IMR-90 (cell line): ENCODE measurements around the gene HAGHL. TPM values are rescaled to one million over a fixed set of nuclear protein-coding genes. Genes with fewer than 3 reads are reported as not detected.

Source experiments
- ATAC-seq: fragments of 200-7000 bp; cut with Tn5 transposase; 2 replicates; pipeline ENCODE4 v1.9.1; 2020; ENCODE audit warnings: low read depth, mild to moderate bottlenecking, moderate library complexity
- BruUV-seq: library from RNA; stranded (reverse); fragments of 400-500 nt; replicated peaks from 2 replicates; lab custom pipeline; 2021; lab: Mats Ljungman, UMichigan
- CTCF ChIA-PET: fragments of 300-600 bp; formaldehyde crosslinking; extraction: SDS; loops from one replicate; lab custom pipeline; 2021; ENCODE audit warnings: antibody characterized with exemption; lab: Yijun Ruan, JAX
- POLR2A ChIA-PET: fragments of 300-600 bp; sonication (Branson Sonifier 250); formaldehyde crosslinking; loops from one replicate; lab custom pipeline; 2022; ENCODE audit warnings: antibody characterized with exemption; ENCODE audit not compliant: unreplicated experiment; lab: Charles Lee
- DNase-seq: peaks from one replicate; pipeline ENCODE4 v3.0.0; 2013
- H2AFZ ChIP-seq: replicated peaks from 2 replicates; pipeline ENCODE3; 2013; ENCODE audit warnings: low read length, mild to moderate bottlenecking; ENCODE audit not compliant: poor library complexity
- H2AK5ac ChIP-seq: 2 replicates; pipeline ENCODE4 v1.6.1; 2013; ENCODE audit warnings: low read depth, low read length, inconsistent platforms
- H2AK9ac ChIP-seq: replicated peaks from 2 replicates; pipeline ENCODE3; 2013; ENCODE audit warnings: mild to moderate bottlenecking, low read depth, low read length, moderate library complexity; ENCODE audit not compliant: poor library complexity
- H2BK120ac ChIP-seq: 2 replicates; pipeline ENCODE4 v1.6.1; 2013; ENCODE audit warnings: low read depth, low read length, inconsistent platforms
- H2BK15ac ChIP-seq: 3 replicates; pipeline ENCODE4 v1.6.1; 2013; ENCODE audit warnings: low read depth, low read length, inconsistent platforms
- H2BK20ac ChIP-seq: 2 replicates; pipeline ENCODE4 v1.6.1; 2013; ENCODE audit warnings: low read depth, mild to moderate bottlenecking, inconsistent platforms, low read length, moderate library complexity
- H2BK5ac ChIP-seq: 2 replicates; pipeline ENCODE4 v1.6.1; 2013; ENCODE audit warnings: mild to moderate bottlenecking, low read depth, low read length, inconsistent platforms; ENCODE audit not compliant: poor library complexity, severe bottlenecking
- H3K14ac ChIP-seq: replicated peaks from 2 replicates; pipeline ENCODE4 v1.6.1; 2013; ENCODE audit warnings: low read depth, low read length, inconsistent platforms
- H3K18ac ChIP-seq: 2 replicates; pipeline ENCODE4 v1.6.1; 2013; ENCODE audit warnings: low read depth, low read length, control low read depth
- H3K23ac ChIP-seq: 2 replicates; pipeline ENCODE4 v1.6.1; 2013; ENCODE audit warnings: low read depth, low read length, inconsistent platforms
- H3K27ac ChIP-seq: 2 replicates; pipeline ENCODE4 v1.5.1; 2013; ENCODE audit warnings: mild to moderate bottlenecking, control low read depth, low read length; ENCODE audit not compliant: insufficient read depth
- H3K27me3 ChIP-seq: 2 replicates; pipeline ENCODE4 v1.6.1; 2013; ENCODE audit warnings: low read length; ENCODE audit not compliant: control insufficient read depth, insufficient read depth
- H3K36me3 ChIP-seq: 2 replicates; pipeline ENCODE4 v1.6.1; 2013; ENCODE audit warnings: low read length, mixed read lengths; ENCODE audit not compliant: control insufficient read depth, insufficient read depth
- H3K4ac ChIP-seq: 2 replicates; pipeline ENCODE4 v1.6.1; 2013; ENCODE audit warnings: low read depth, low read length, inconsistent platforms
- H3K4me1 ChIP-seq: 2 replicates; pipeline ENCODE4 v1.6.1; 2013; ENCODE audit warnings: low read length, mixed read lengths; ENCODE audit not compliant: control insufficient read depth, insufficient read depth
- H3K4me2 ChIP-seq: 2 replicates; pipeline ENCODE4 v1.6.1; 2013; ENCODE audit warnings: low read depth, mild to moderate bottlenecking, control low read depth, low read length, moderate library complexity
- H3K4me3 ChIP-seq: 2 replicates; pipeline ENCODE4 v1.5.1; 2013; ENCODE audit warnings: low read depth, mild to moderate bottlenecking, control low read depth, low read length, moderate library complexity; ENCODE audit not compliant: insufficient read depth
- H3K56ac ChIP-seq: 2 replicates; pipeline ENCODE4 v1.6.1; 2013; ENCODE audit warnings: low read length, inconsistent platforms; ENCODE audit not compliant: insufficient read depth; ENCODE audit errors: extremely low read depth
- H3K79me1 ChIP-seq, 2 experiments: 2 replicates each; pipeline ENCODE4 v1.6.1; 2013; ENCODE audit warnings: low read length in 2 of 2, inconsistent platforms in 1 of 2, low read depth in 1 of 2
- H3K9ac ChIP-seq: 2 replicates; pipeline ENCODE4 v1.6.1; 2013; ENCODE audit warnings: low read depth, low read length, control low read depth
- H3K9me1 ChIP-seq: 2 replicates; pipeline ENCODE4 v1.6.1; 2013; ENCODE audit warnings: low read length, inconsistent platforms; ENCODE audit not compliant: insufficient read depth
- H3K9me3 ChIP-seq: 2 replicates; pipeline ENCODE4 v1.6.1; 2013; ENCODE audit warnings: low read length; ENCODE audit not compliant: control insufficient read depth, insufficient read depth
- H4K20me1 ChIP-seq: 2 replicates; pipeline ENCODE4 v1.6.1; 2013; ENCODE audit warnings: low read length, inconsistent platforms; ENCODE audit not compliant: insufficient read depth
- H4K5ac ChIP-seq: 2 replicates; pipeline ENCODE4 v1.6.1; 2013; ENCODE audit warnings: mild to moderate bottlenecking, low read depth, low read length, control low read depth
- H4K8ac ChIP-seq, 2 experiments: 2 replicates each; pipeline ENCODE4 v1.6.1; 2013; ENCODE audit warnings: low read depth in 2 of 2, low read length in 2 of 2, control low read depth in 1 of 2, inconsistent platforms in 1 of 2
- H4K91ac ChIP-seq: 2 replicates; pipeline ENCODE4 v1.6.1; 2013; ENCODE audit warnings: low read depth, low read length, inconsistent platforms; ENCODE audit not compliant: insufficient read depth
- CEBPB ChIP-seq: IDR thresholded peaks from 2 replicates; pipeline ENCODE4 v1.6.1; 2012; ENCODE audit warnings: low read depth, low read length, improper control_type of control experiment
- CHD1 ChIP-seq: IDR thresholded peaks from 2 replicates; pipeline ENCODE4 v1.6.1; 2012; ENCODE audit warnings: low read depth, low read length, improper control_type of control experiment
- CTCF ChIP-seq: conservative IDR thresholded peaks from 2 replicates; pipeline ENCODE4 v1.5.1; 2012; ENCODE audit warnings: mild to moderate bottlenecking, low read depth, low read length, improper control_type of control experiment
- ELK1 ChIP-seq: fragments of 150-350 bp; IDR thresholded peaks from 2 replicates; pipeline ENCODE4 v1.6.1; 2016; ENCODE audit warnings: low read depth, mild to moderate bottlenecking, low read length, moderate library complexity, borderline replicate concordance
- FOS ChIP-seq: fragments of 150-350 bp; IDR thresholded peaks from 2 replicates; pipeline ENCODE4 v1.6.1; 2016; ENCODE audit warnings: low read depth, low read length
- MAFK ChIP-seq: IDR thresholded peaks from 2 replicates; pipeline ENCODE4 v1.6.1; 2012; ENCODE audit warnings: low read depth, low read length, improper control_type of control experiment
- MXI1 ChIP-seq: IDR thresholded peaks from 2 replicates; pipeline ENCODE4 v1.6.1; 2012; ENCODE audit warnings: low read depth, mild to moderate bottlenecking, low read length, moderate library complexity, borderline replicate concordance
- NFE2L2 ChIP-seq: fragments of 150-350 bp; IDR thresholded peaks from 2 replicates; pipeline ENCODE4 v1.6.1; 2016; ENCODE audit warnings: low read depth, mild to moderate bottlenecking, low read length
- POLR2A ChIP-seq: IDR thresholded peaks from 2 replicates; pipeline ENCODE4 v1.6.1; 2012; ENCODE audit warnings: mild to moderate bottlenecking, low read depth, low read length
- RAD21 ChIP-seq: IDR thresholded peaks from 2 replicates; pipeline ENCODE4 v1.6.1; 2012; ENCODE audit warnings: low read length, improper control_type of control experiment
- RCOR1 ChIP-seq: IDR thresholded peaks from 2 replicates; pipeline ENCODE4 v1.6.1; 2012; ENCODE audit warnings: mild to moderate bottlenecking, low read length, improper control_type of control experiment; ENCODE audit not compliant: insufficient replicate concordance
- RFX5 ChIP-seq: IDR thresholded peaks from 2 replicates; pipeline ENCODE4 v1.8.0; 2012; ENCODE audit warnings: low read depth, mild to moderate bottlenecking, low read length, moderate library complexity
- SMC3 ChIP-seq: fragments of 150-350 bp; IDR thresholded peaks from 2 replicates; pipeline ENCODE4 v1.6.1; 2016; ENCODE audit warnings: low read depth, mild to moderate bottlenecking, antibody characterized with exemption, low read length, moderate library complexity
- USF2 ChIP-seq: fragments of 150-350 bp; IDR thresholded peaks from 2 replicates; pipeline ENCODE4 v1.6.1; 2017; ENCODE audit warnings: mild to moderate bottlenecking, antibody characterized with exemption, low read length, low read depth
- WGBS, 2 experiments: methylation state at CpG; one replicate each; pipeline versions ENCODE4 v1.1.5 to v1.1.7; 2013; ENCODE audit warnings: missing lambda C conversion rate in 2 of 2; ENCODE audit not compliant: insufficient read length in 1 of 2; ENCODE audit errors: extremely low coverage in 2 of 2; 5-methylcytosine and 5-hydroxymethylcytosine counted together
- dilution Hi-C: fragments of 300-500 bp; cut with HindIII; formaldehyde crosslinking; loops from one replicate; pipeline ENCODE4 v1.14.3; 2018; ENCODE audit warnings: low sequenced_read_pairs; ENCODE audit not compliant: unreplicated experiment
- in situ Hi-C: fragments of 300-500 bp; cut with MboI; formaldehyde crosslinking; loops from 3 replicates; pipeline ENCODE4 v1.14.3; 2019; ENCODE audit warnings: low sequenced_read_pairs, inconsistent platforms, mixed read lengths
- intact Hi-C: fragments of 100-400 bp; cut with micrococcal nuclease; formaldehyde crosslinking; loops from 2 replicates; pipeline ENCODE4 v1.10.0; 2022
- polyA plus RNA-seq, 3 experiments: library from polyadenylated mRNA; depleted of rRNA; stranded (reverse); fragments of >200 nt; gene quantifications; 2 replicates each; pipeline ENCODE4 v1.2.3, GENCODE V29; 2012; ENCODE audit warnings: low replicate concordance in 1 of 3
- total RNA-seq: library from RNA; depleted of rRNA; stranded (reverse); fragments of >200 nt; gene quantifications from 2 replicates; pipeline ENCODE4 v1.2.3, GENCODE V29; 2012

HAGHL gene
- total and polyA plus RNA-seq, 2 of the 4 experiments (the other 2 are of a cell fraction), result 3.0 to 12.5 TPM

GRCh38 chr16:711548-712320 lies 15.2 kb upstream of the HAGHL start:
- in situ Hi-C loops, result loop anchor here (5.0 to 25.0 kb wide), 2 partner anchors 76 to 351 kb away; partner anchors contain the start of genes CHTF18, RPUSD1 and SSTR5
- no peak overlapping the region for H3K4me2 ChIP-seq
- peaks cover 14% of the 10 kb centered on the region for H3K27me3 ChIP-seq
- intact Hi-C loops, result loop anchor here (2.0 to 5.0 kb wide), 3 partner anchors 77 to 343 kb away; partner anchors contain the start of genes CHTF18, RPUSD1 and SOX8
- H3K23ac ChIP-seq, result no peak overlapping the region
- ATAC-seq (peak; percentile 48), DNase-seq (peak; percentile 50)
- no peak overlapping the region for H3K4ac ChIP-seq
- H3K9ac ChIP-seq, result no peak overlapping the region
- H3K14ac ChIP-seq, result no peak overlapping the region
- no peak overlapping the region for H4K8ac ChIP-seq
- ChIA-PET POLR2A (no interaction called here), CTCF (interaction anchor here (0.7 to 1.3 kb wide), 3 partner anchors 72 to 75 kb away, joined by 3 to 6 read pairs (median 3); no protein-coding TSS in a partner anchor)
- peaks cover 0 to 10% of the 10 kb centered on the region in 2 experiments; a peak in 1 of 4 replicates for H3K79me1 ChIP-seq
- no peak overlapping the region for H2AK9ac ChIP-seq
- H3K4me1 ChIP-seq, result peaks cover 14% of the 10 kb centered on the region; the same call in 1 of the 2 replicates
- H2BK15ac ChIP-seq, result no peak overlapping the region; the same call in 2 of the 3 replicates
- H2BK120ac ChIP-seq, result no peak overlapping the region
- H2AFZ ChIP-seq, result peak overlapping the region; percentile 61
- no peaks in the 10 kb centered on the region for H3K9me1 ChIP-seq
- H3K18ac ChIP-seq, result no peak overlapping the region
- no peak overlapping the region for H2BK5ac ChIP-seq
- no peak overlapping the region for H3K4me3 ChIP-seq
- H3K36me3 ChIP-seq, result no peaks in the 10 kb centered on the region
- BruUV-seq, result no TSS peak
- no peak overlapping the region for H4K91ac ChIP-seq
- no peak overlapping the region for H3K27ac ChIP-seq
- H3K9me3 ChIP-seq, result no peaks in the 10 kb centered on the region
- H4K5ac ChIP-seq, result no peak overlapping the region
- no peak overlapping the region for H3K56ac ChIP-seq
- 31% methylated on average over 6 of the region's 25 CpGs; no CpG with 5 or more reads in 1 of the 2 experiments for WGBS, 2 experiments
- H2BK20ac ChIP-seq, result no peak overlapping the region
- H4K20me1 ChIP-seq, result peaks cover 21% of the 10 kb centered on the region
- H2AK5ac ChIP-seq, result no peak overlapping the region
- dilution Hi-C loops, result no loop called here
- TF ChIP-seq SMC3, result peak; percentile 87
- TF ChIP-seq FOS, result no peak
- peak; percentile 90 for TF ChIP-seq CTCF
- TF ChIP-seq MXI1, result no peak
- TF ChIP-seq RFX5, result no peak
- no peak for TF ChIP-seq ELK1
- TF ChIP-seq USF2, result no peak
- TF ChIP-seq RCOR1, result no peak
- TF ChIP-seq NFE2L2, result no peak
- TF ChIP-seq RAD21, result peak; percentile 90
- TF ChIP-seq CHD1, result no peak
- TF ChIP-seq CEBPB, result no peak
- TF ChIP-seq POLR2A, result no peak
- no peak for TF ChIP-seq MAFK
